ENCODE data around the gene ADGRG6.

The ADGRG6 gene

DNA sequence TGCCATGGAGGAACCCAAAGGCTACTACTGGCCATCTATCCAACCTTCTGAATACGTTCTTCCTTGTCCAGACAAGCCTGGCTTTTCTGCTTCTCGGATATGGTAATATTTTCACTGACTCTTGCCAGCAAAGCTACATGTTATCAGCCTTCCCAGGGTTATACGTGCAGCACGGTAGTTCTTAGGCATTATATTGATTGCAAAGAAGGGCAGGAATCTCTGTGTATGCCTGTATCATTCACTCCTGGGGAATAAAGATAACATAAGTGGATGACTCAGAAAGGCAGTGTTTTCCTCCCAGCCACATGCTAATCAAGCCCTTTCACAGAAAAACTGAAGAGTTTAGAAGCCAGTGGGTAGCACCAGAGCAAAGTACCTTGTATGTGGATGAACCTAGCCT is 98.7 kb downstream of the ADGRG6 start:
- H3K4me1 ChIP-seq (ENCODE audit: control insufficient read depth, insufficient read depth, low read depth, low read length) = no peaks in the 10 kb centered on the region
- H3K14ac ChIP-seq (ENCODE audit: low read length in 2 of 2) = no peak overlapping the region
- H3K36me3 ChIP-seq (ENCODE audit: control insufficient read depth in 1 of 2, insufficient read depth in 2 of 2, low read depth in 1 of 2, low read length in 2 of 2) = no peaks in the 10 kb centered on the region
- no peaks in the 10 kb centered on the region for H3K9me3 ChIP-seq (ENCODE audit: control insufficient read depth, low read length)
- no peak overlapping the region for H3K9ac ChIP-seq (ENCODE audit: low read length)
- no peaks in the 10 kb centered on the region for H3K79me1 ChIP-seq (replicated peaks; ENCODE audit: low read length, poor library complexity, severe bottlenecking)
- H2AK5ac ChIP-seq (ENCODE audit: low read length, severe bottlenecking) = no peak overlapping the region
- H2AFZ ChIP-seq (ENCODE audit: low read depth, low read length) = no peak overlapping the region
- H3K23ac ChIP-seq (ENCODE audit: low read length in 2 of 2) = no peak overlapping the region
- H4K8ac ChIP-seq (ENCODE audit: low read length) = no peak overlapping the region
- H4K91ac ChIP-seq (ENCODE audit: low read length) = no peak overlapping the region
- 14% methylated on average over 3 of the region's 4 CpGs for WGBS
- no peak overlapping the region for H2BK15ac ChIP-seq (ENCODE audit: low read depth, poor library complexity, severe bottlenecking)
- no peaks in the 10 kb centered on the region for H3K27me3 ChIP-seq (ENCODE audit: control insufficient read depth in 1 of 2, insufficient read depth in 1 of 2, low read length in 2 of 2)
- H2BK120ac ChIP-seq (ENCODE audit: low read depth, low read length) = no peak overlapping the region
- no peak overlapping the region for H2BK12ac ChIP-seq (ENCODE audit: low read length in 2 of 2)
- no peak overlapping the region for H3K4me3 ChIP-seq (ENCODE audit: insufficient read depth in 1 of 2, low read depth in 1 of 2, low read length in 2 of 2)
- H2BK5ac ChIP-seq (ENCODE audit: low read depth, low read length, poor library complexity, severe bottlenecking) = no peak overlapping the region
- peak; percentile 79 for DNase-seq
- no peak overlapping the region for H3K18ac ChIP-seq (ENCODE audit: low read depth in 1 of 2, low read length in 2 of 2)
- H3K27ac ChIP-seq (ENCODE audit: low read length, poor library complexity, severe bottlenecking) = no peak overlapping the region
- H3K4me2 ChIP-seq (ENCODE audit: low read length, poor library complexity, severe bottlenecking) = no peak overlapping the region
- no peak overlapping the region for H3K4ac ChIP-seq (ENCODE audit: low read depth in 1 of 2, low read length in 2 of 2)

DNA sequence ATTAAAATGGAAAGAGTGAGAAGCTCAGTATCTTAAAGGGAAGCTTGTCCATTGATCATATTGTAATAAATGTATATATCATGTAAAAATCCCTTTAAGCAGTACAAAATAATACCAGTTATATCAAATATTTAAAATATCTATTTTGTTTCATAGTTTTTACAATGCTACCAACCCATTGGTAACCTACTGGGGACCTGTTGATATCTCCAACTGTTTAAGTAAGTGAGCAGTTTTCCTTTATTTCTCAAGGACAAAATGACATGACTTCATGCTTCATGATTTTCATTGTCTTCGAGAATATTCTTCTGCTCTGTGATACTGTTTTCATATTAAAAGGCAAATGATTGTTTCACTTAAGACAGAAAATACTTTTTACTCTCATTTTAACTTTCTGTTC is 100.0 kb downstream of the ADGRG6 start:
- Histone ChIP-seq H3K36me3 (ENCODE audit: control insufficient read depth in 1 of 2, insufficient read depth in 2 of 2, low read depth in 1 of 2, low read length in 2 of 2) (no peaks in the 10 kb centered on the region), H3K9ac (ENCODE audit: low read length) (no peak overlapping the region), H4K8ac (ENCODE audit: low read length) (no peak overlapping the region), H3K27ac (ENCODE audit: low read length, poor library complexity, severe bottlenecking) (no peak overlapping the region), H3K4me1 (ENCODE audit: control insufficient read depth, insufficient read depth, low read depth, low read length) (no peaks in the 10 kb centered on the region), H4K91ac (ENCODE audit: low read length) (no peak overlapping the region), H3K27me3 (ENCODE audit: control insufficient read depth in 1 of 2, insufficient read depth in 1 of 2, low read length in 2 of 2) (no peaks in the 10 kb centered on the region), H3K14ac (ENCODE audit: low read length in 2 of 2) (no peak overlapping the region), H3K23ac (ENCODE audit: low read length in 2 of 2) (no peak overlapping the region), H2AFZ (ENCODE audit: low read depth, low read length) (no peak overlapping the region), H2BK12ac (ENCODE audit: low read length in 2 of 2) (no peak overlapping the region), H3K4me3 (ENCODE audit: insufficient read depth in 1 of 2, low read depth in 1 of 2, low read length in 2 of 2) (no peak overlapping the region), H3K9me3 (ENCODE audit: control insufficient read depth, low read length) (no peaks in the 10 kb centered on the region), H2BK15ac (ENCODE audit: low read depth, poor library complexity, severe bottlenecking) (no peak overlapping the region), H3K79me1 (replicated peaks; ENCODE audit: low read length, poor library complexity, severe bottlenecking) (no peaks in the 10 kb centered on the region), H3K4me2 (ENCODE audit: low read length, poor library complexity, severe bottlenecking) (no peak overlapping the region), H2BK5ac (ENCODE audit: low read depth, low read length, poor library complexity, severe bottlenecking) (no peak overlapping the region), H3K18ac (ENCODE audit: low read depth in 1 of 2, low read length in 2 of 2) (no peak overlapping the region), H2BK120ac (ENCODE audit: low read depth, low read length) (no peak overlapping the region), H3K4ac (ENCODE audit: low read depth in 1 of 2, low read length in 2 of 2) (no peak overlapping the region), H2AK5ac (ENCODE audit: low read length, severe bottlenecking) (no peak overlapping the region)
- DNase-seq = no peak
- WGBS = no CpG with 5 or more reads among the region's 1 CpG

DNA sequence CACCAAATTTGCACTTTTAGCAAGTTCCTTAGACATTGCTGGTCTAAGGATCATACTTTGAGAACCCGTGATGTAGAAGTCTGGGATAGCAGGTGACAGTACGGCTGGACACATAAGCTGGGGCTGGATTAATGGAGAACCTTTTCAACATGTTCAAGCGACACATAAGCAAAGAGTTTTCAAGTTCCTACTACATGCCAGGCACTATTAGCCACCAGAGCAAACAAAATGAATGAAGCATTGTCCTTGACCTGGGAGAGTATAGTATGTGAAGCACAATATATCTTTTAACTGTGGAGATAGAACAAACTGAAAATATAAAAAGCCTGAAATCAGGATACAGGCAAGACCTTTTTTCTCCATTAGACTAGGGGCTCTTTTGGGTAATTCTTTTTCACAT is 102.9 kb downstream of the ADGRG6 start:
- no peak overlapping the region for H4K8ac ChIP-seq (ENCODE audit: low read length)
- no peaks in the 10 kb centered on the region for H3K9me3 ChIP-seq (ENCODE audit: control insufficient read depth, low read length)
- H2BK15ac ChIP-seq (ENCODE audit: low read depth, poor library complexity, severe bottlenecking) = no peak overlapping the region
- H3K9ac ChIP-seq (ENCODE audit: low read length) = no peak overlapping the region
- H2BK12ac ChIP-seq (ENCODE audit: low read length in 2 of 2) = no peak overlapping the region
- no peak overlapping the region for H4K91ac ChIP-seq (ENCODE audit: low read length)
- no peak overlapping the region for H3K18ac ChIP-seq (ENCODE audit: low read depth in 1 of 2, low read length in 2 of 2)
- no peak for DNase-seq
- H3K14ac ChIP-seq (ENCODE audit: low read length in 2 of 2) = no peak overlapping the region
- no peaks in the 10 kb centered on the region for H3K4me1 ChIP-seq (ENCODE audit: control insufficient read depth, insufficient read depth, low read depth, low read length)
- no peak overlapping the region for H3K4me3 ChIP-seq (ENCODE audit: insufficient read depth in 1 of 2, low read depth in 1 of 2, low read length in 2 of 2)
- no peaks in the 10 kb centered on the region for H3K27me3 ChIP-seq (ENCODE audit: control insufficient read depth in 1 of 2, insufficient read depth in 1 of 2, low read length in 2 of 2)
- WGBS = 100% methylated on average over 2 of the region's 3 CpGs
- no peak overlapping the region for H3K27ac ChIP-seq (ENCODE audit: low read length, poor library complexity, severe bottlenecking)
- no peaks in the 10 kb centered on the region for H3K36me3 ChIP-seq (ENCODE audit: control insufficient read depth in 1 of 2, insufficient read depth in 2 of 2, low read depth in 1 of 2, low read length in 2 of 2)
- no peak overlapping the region for H3K4me2 ChIP-seq (ENCODE audit: low read length, poor library complexity, severe bottlenecking)
- H2BK5ac ChIP-seq (ENCODE audit: low read depth, low read length, poor library complexity, severe bottlenecking) = no peak overlapping the region
- H3K23ac ChIP-seq (ENCODE audit: low read length in 2 of 2) = no peak overlapping the region
- no peak overlapping the region for H2BK120ac ChIP-seq (ENCODE audit: low read depth, low read length)
- no peak overlapping the region for H3K4ac ChIP-seq (ENCODE audit: low read depth in 1 of 2, low read length in 2 of 2)
- H2AK5ac ChIP-seq (ENCODE audit: low read length, severe bottlenecking) = no peak overlapping the region
- no peak overlapping the region for H2AFZ ChIP-seq (ENCODE audit: low read depth, low read length)
- no peaks in the 10 kb centered on the region for H3K79me1 ChIP-seq (replicated peaks; ENCODE audit: low read length, poor library complexity, severe bottlenecking)

DNA sequence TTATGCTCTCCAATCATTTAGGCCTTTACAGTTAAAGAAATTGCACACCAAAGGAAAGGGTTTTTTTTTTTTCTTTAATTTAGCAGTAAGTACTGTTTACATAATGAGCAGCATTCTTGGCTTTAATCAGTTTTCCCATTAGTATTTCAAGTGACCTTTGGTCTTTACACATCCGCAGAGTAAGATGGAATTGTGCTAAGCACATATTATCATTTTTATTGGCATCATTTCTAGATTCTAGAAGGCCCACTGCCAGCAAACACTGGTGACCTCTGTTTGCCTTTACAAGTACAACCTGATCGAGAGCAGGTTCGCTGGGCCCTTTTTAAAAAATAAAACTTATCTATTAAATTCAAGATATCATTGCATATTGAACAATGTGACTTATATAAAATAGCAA is 104.3 kb downstream of the ADGRG6 start:
- H3K4me3 ChIP-seq (ENCODE audit: insufficient read depth in 1 of 2, low read depth in 1 of 2, low read length in 2 of 2) = no peak overlapping the region
- no peak overlapping the region for H2BK120ac ChIP-seq (ENCODE audit: low read depth, low read length)
- no peak overlapping the region for H2BK5ac ChIP-seq (ENCODE audit: low read depth, low read length, poor library complexity, severe bottlenecking)
- H3K23ac ChIP-seq (ENCODE audit: low read length in 2 of 2) = no peak overlapping the region
- 89% methylated on average over 1 of the region's 3 CpGs for WGBS
- no peak overlapping the region for H3K4ac ChIP-seq (ENCODE audit: low read depth in 1 of 2, low read length in 2 of 2)
- H2BK15ac ChIP-seq (ENCODE audit: low read depth, poor library complexity, severe bottlenecking) = no peak overlapping the region
- no peak overlapping the region for H4K8ac ChIP-seq (ENCODE audit: low read length)
- no peak overlapping the region for H3K27ac ChIP-seq (ENCODE audit: low read length, poor library complexity, severe bottlenecking)
- no peak overlapping the region for H3K4me2 ChIP-seq (ENCODE audit: low read length, poor library complexity, severe bottlenecking)
- H3K36me3 ChIP-seq (ENCODE audit: control insufficient read depth in 1 of 2, insufficient read depth in 2 of 2, low read depth in 1 of 2, low read length in 2 of 2) = no peaks in the 10 kb centered on the region
- no peak overlapping the region for H3K18ac ChIP-seq (ENCODE audit: low read depth in 1 of 2, low read length in 2 of 2)
- no peak overlapping the region for H2AK5ac ChIP-seq (ENCODE audit: low read length, severe bottlenecking)
- no peak overlapping the region for H3K9ac ChIP-seq (ENCODE audit: low read length)
- H3K79me1 ChIP-seq (replicated peaks; ENCODE audit: low read length, poor library complexity, severe bottlenecking) = no peaks in the 10 kb centered on the region
- no peaks in the 10 kb centered on the region for H3K9me3 ChIP-seq (ENCODE audit: control insufficient read depth, low read length)
- H3K27me3 ChIP-seq (ENCODE audit: control insufficient read depth in 1 of 2, insufficient read depth in 1 of 2, low read length in 2 of 2) = no peaks in the 10 kb centered on the region
- H3K14ac ChIP-seq (ENCODE audit: low read length in 2 of 2) = no peak overlapping the region
- no peak overlapping the region for H4K91ac ChIP-seq (ENCODE audit: low read length)
- DNase-seq = no peak
- H2AFZ ChIP-seq (ENCODE audit: low read depth, low read length) = no peak overlapping the region
- H2BK12ac ChIP-seq (ENCODE audit: low read length in 2 of 2) = no peak overlapping the region
- H3K4me1 ChIP-seq (ENCODE audit: control insufficient read depth, insufficient read depth, low read depth, low read length) = no peaks in the 10 kb centered on the region
